ENCODE measurements around the gene SH3BP5L. TPM values are rescaled to one million over a fixed set of nuclear protein-coding genes. Genes with fewer than 3 reads are reported as not detected.
A peak's percentile ranks its signal among the peaks of the same experiment; 100 is the strongest.

SH3BP5L gene
- 10 to 100 TPM; 23.1 to 25.3 TPM for total RNA-seq

- Mint-ChIP-seq H3K4me3 (peak within 1 kb of the TSS; percentile 90 to 99), H3K27ac (peak within 1 kb of the TSS; percentile 97), H3K9me3 (peaks cover 0 to 2% of the 10 kb centered on the region in 2 donors), H3K27me3 (ENCODE audit: low read depth) (no peaks in the 10 kb centered on the region), H3K4me1 (ENCODE audit: low read depth) (peaks cover 60% of the 10 kb centered on the region), H3K36me3 (ENCODE audit: insufficient read depth in 2 of 2) (peaks cover 5 to 9% of the 10 kb centered on the region in 2 donors)
- DNase-seq (peak; percentile 90 to 94), ATAC-seq (replicated peaks in 1 of 2) (peak; percentile 88 to 89)
Observed at GRCh38 chr1:248825909-248826760, at the start of gene SH3BP5L. Gene SH3BP5L (minus strand): TSS chr1:248825915. CDS start chr1:248824935, 980 bp downstream.

DNA sequence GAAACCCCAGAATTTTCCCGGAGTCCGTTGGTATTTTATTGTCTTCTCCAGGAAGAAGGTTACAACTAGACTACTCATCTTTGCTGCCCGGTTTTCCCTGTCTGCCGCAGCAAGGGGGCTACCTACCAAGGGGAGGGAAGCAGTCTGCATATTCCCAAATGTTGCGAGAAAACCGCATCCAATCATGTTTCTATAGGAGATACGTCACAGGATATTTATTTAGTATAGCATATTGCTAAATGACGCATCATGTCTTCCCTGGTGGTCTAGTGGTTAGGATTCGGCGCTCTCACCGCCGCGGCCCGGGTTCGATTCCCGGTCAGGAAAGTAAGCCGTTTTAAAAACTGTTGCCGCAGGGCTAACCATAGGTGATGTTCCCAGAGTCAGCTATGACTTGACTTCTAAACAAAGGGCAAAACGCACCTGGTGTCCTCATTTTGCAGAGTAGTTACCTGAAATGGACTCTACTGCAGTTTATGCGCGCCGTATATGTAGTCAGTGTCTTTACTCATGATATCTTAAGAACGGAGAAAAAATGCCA, 48.3 kb upstream of the SH3BP5L start:
- DNase-seq (peak; percentile 73 to 88), ATAC-seq (replicated peaks in 1 of 2) (peak; percentile 69 to 73)
- Mint-ChIP-seq H3K36me3 (ENCODE audit: insufficient read depth in 2 of 2) (peaks cover 0 to 7% of the 10 kb centered on the region in 2 donors), H3K27me3 (ENCODE audit: low read depth) (no peaks in the 10 kb centered on the region), H3K4me1 (ENCODE audit: low read depth) (peaks cover 26% of the 10 kb centered on the region), H3K4me3 (peak overlapping the region; percentile 91 to 99), H3K27ac (peak overlapping the region; percentile 100), H3K9me3 (no peaks in the 10 kb centered on the region)

DNA sequence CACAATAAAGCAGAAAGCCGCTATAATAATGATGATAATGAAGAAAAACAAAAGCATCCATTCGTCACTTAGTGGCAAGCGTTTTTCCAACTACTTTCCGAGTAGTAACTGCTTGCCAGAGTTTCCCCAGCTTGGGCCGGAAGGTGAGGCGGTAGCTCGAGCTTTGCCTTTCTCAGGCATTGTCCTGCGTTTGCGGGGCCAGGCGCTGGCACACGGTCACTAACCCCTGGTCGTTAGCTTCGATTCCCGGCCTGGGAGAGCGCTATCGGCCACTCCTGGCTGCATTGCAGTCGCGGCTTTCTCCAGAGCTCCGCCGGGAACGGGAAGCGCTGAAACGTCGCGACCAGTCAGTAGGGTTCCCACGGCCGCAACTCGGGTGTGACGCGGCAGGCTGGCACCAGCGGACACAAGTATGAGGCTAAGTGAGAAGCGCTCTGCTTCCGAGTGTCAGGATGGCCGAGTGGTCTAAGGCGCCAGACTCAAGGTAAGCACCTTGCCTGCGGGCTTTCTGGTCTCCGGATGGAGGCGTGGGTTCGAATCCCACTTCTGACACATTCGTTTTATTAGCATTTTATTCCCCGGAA, 47.8 kb upstream of the SH3BP5L start:
- DNase-seq (peak; percentile 93), ATAC-seq (replicated peaks in 1 of 2) (peak; percentile 86 to 88)
- H3K27ac Mint-ChIP-seq = peak overlapping the region; percentile 100
- H3K4me1 Mint-ChIP-seq (ENCODE audit: low read depth) = peaks cover 26% of the 10 kb centered on the region
- H3K9me3 Mint-ChIP-seq = no peaks in the 10 kb centered on the region
- peaks cover 0 to 7% of the 10 kb centered on the region in 2 donors for H3K36me3 Mint-ChIP-seq (ENCODE audit: insufficient read depth in 2 of 2)
- H3K27me3 Mint-ChIP-seq (ENCODE audit: low read depth) = no peaks in the 10 kb centered on the region
- H3K4me3 Mint-ChIP-seq = peak overlapping the region; percentile 91 to 99

DNA sequence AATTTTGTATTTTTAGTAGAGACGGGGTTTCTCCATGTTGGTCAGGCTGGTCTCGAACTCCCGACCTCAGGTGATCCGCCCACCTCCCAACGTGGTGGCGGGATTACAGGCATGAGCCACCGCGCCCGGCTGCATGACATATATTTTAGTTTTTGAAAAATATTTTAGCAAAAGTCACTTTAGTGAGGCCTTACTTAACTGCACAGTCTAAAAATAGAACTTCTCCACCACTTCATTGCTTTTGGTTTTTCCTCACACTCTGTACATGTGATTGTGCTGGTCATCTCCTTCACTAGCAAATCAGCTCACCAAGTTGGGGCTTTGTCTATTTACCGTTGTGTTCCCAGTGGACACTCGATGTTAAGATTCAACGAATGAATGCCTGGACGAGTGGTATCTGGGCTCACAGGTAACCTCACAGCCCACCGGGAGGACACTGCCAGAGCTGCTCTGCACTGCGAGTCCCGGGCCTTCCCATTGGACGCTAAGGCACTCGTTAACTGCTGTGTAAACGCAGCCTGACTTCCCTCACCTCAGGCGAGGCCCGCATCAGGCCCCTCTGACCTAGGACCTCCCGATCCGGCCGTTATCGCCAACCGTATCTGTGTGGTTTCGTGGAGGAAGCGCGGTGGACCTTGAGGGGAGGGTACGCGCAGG, 47.2 kb upstream of the SH3BP5L start:
- Mint-ChIP-seq H3K36me3 (ENCODE audit: insufficient read depth in 2 of 2) (peaks cover 0 to 7% of the 10 kb centered on the region in 2 donors), H3K4me1 (ENCODE audit: low read depth) (peaks cover 26% of the 10 kb centered on the region), H3K4me3 (peak overlapping the region; percentile 91 to 99), H3K27me3 (ENCODE audit: low read depth) (no peaks in the 10 kb centered on the region), H3K9me3 (no peaks in the 10 kb centered on the region), H3K27ac (peak overlapping the region; percentile 100)
- peak; percentile 55 to 57 for DNase-seq
- ATAC-seq (replicated peaks in 1 of 2) = peak; percentile 54 to 57

DNA sequence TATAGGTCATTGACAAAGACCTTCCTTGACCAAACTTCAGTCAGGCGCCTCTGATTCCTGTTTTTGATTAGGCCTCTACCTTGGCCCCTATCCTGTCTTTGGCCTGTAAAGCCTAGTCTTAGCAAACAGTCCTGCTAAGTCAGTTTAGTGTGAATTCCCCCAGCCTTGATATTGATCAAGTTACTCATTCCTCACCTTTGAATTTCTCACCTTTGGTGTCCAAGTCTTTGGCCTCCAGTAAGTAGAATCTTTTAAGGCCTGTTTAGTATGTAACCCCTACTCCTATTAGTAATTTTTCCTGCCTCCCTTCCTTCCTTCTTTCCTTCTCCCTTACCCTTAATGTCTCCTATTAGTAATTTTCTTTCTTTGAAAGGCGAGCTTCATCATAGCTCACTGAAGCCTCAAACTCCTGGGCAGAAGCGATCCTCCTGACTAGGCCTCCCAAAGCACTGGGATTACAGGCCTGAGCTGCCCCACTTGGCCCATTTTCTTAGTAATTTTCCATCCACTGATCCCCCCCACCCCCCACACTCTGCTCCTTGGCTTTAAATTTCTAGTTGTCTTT, 46.2 kb upstream of the SH3BP5L start:
- H3K9me3 Mint-ChIP-seq = no peaks in the 10 kb centered on the region
- H3K4me1 Mint-ChIP-seq (ENCODE audit: low read depth) = peaks cover 26% of the 10 kb centered on the region
- no peak for DNase-seq
- H3K27me3 Mint-ChIP-seq (ENCODE audit: low read depth) = no peaks in the 10 kb centered on the region
- peak overlapping the region; percentile 43 to 61 for H3K4me3 Mint-ChIP-seq
- H3K27ac Mint-ChIP-seq = peak overlapping the region; percentile 58
- ATAC-seq (replicated peaks in 1 of 2) = no peak
- H3K36me3 Mint-ChIP-seq (ENCODE audit: insufficient read depth in 2 of 2) = peaks cover 0 to 7% of the 10 kb centered on the region in 2 donors

DNA sequence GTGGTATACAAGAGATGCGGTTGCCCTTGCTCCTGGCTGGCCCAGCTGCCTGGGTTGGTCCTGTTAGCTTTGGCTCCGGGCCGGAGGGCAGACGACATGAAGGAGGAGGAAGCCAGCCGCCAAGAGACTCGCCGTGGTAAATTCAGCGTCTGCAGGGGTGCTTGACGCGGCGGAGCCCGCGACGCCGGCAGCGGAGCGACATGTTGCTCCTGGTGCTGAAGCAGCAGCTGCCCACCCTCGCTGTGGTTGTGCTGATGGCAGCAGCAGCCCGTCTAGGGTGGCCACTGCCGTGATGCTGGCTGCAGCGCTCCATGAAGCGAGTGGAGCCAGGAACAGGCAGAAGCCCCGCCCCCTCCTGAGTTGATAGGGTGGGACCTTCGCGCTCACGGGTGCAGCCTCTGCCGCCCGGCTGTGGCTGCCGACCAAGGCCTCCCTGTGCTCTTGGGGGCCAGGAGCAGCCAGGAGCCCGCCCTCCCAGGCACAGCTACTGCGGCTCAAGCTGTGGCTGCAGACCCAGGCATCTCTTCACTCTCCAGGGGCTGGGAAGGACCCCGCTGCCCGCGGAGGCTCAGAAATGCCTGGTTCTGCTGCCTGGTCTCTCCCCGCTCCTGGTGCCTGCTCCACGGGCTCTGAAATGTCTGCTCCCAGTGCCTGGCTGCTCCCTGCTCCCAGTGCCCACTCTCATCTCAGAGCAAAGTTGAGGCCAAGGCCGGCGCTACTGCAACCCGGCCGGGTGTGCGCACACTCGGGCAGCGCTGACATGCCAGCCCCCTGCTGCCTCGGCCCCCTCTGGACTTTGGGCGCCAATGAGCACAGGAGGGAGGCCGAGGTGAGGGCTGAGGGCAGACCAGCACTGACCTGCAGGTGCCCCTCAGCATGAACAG, 37.5 kb upstream of the SH3BP5L start:
- DNase-seq = peak; percentile 84 to 88
- peak; percentile 63 to 70 for ATAC-seq (replicated peaks in 1 of 2)
- peak overlapping the region; percentile 59 for H3K27ac Mint-ChIP-seq
- peaks cover 7% of the 10 kb centered on the region for H3K27me3 Mint-ChIP-seq (ENCODE audit: low read depth)
- peak overlapping the region; percentile 88 to 89 for H3K4me3 Mint-ChIP-seq
- H3K9me3 Mint-ChIP-seq = no peaks in the 10 kb centered on the region
- H3K4me1 Mint-ChIP-seq (ENCODE audit: low read depth) = peaks cover 39% of the 10 kb centered on the region
- peaks cover 3 to 8% of the 10 kb centered on the region in 2 donors for H3K36me3 Mint-ChIP-seq (ENCODE audit: insufficient read depth in 2 of 2)

DNA sequence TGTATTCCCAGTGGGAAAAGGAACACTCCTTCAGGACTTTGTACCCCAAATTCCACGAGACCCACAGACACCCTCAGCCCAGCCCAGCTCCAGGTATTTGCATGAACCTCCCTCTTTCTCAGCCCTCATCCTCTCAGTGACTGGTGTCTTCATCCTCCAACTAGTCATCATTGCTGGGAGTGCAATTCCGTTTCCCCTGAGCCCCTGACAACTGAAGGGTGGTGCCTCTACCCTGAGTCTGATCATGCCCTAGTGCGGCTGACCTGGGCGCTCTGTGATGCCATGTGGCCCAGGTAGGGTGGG, 36.9 kb upstream of the SH3BP5L start:
- Mint-ChIP-seq H3K27me3 (ENCODE audit: low read depth) (peaks cover 7% of the 10 kb centered on the region), H3K4me1 (ENCODE audit: low read depth) (peaks cover 45% of the 10 kb centered on the region), H3K36me3 (ENCODE audit: insufficient read depth in 2 of 2) (peaks cover 3 to 8% of the 10 kb centered on the region in 2 donors), H3K4me3 (peak overlapping the region; percentile 88 to 89), H3K27ac (peak overlapping the region; percentile 59), H3K9me3 (no peaks in the 10 kb centered on the region)
- DNase-seq = no peak
- peak; percentile 17 to 22 for ATAC-seq (replicated peaks in 1 of 2)

DNA sequence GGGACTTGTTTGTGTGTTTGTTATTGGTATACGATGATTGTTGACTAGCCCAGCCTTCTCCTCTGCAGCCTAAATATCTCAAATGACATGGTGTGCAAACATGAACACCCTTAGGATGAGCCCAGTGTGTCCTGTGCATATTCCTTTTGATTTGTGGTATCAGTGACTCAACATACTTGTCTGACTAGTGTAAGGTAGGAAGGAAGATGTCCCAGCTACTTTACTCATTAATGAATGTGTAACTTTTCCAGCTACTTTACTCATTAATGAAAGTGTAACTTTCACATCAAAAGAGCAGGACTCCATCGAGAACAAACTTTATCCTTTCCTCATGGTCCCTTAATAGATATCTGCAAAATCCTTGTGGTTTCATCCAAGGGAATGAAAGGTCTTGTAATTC, 35.9 kb upstream of the SH3BP5L start:
- Mint-ChIP-seq H3K9me3 (no peaks in the 10 kb centered on the region), H3K27me3 (ENCODE audit: low read depth) (peaks cover 7% of the 10 kb centered on the region), H3K27ac (no peak overlapping the region), H3K36me3 (ENCODE audit: insufficient read depth in 2 of 2) (peaks cover 5 to 8% of the 10 kb centered on the region in 2 donors), H3K4me1 (ENCODE audit: low read depth) (peaks cover 47% of the 10 kb centered on the region), H3K4me3 (no peak overlapping the region)
- DNase-seq (no peak), ATAC-seq (replicated peaks in 1 of 2) (no peak)

DNA sequence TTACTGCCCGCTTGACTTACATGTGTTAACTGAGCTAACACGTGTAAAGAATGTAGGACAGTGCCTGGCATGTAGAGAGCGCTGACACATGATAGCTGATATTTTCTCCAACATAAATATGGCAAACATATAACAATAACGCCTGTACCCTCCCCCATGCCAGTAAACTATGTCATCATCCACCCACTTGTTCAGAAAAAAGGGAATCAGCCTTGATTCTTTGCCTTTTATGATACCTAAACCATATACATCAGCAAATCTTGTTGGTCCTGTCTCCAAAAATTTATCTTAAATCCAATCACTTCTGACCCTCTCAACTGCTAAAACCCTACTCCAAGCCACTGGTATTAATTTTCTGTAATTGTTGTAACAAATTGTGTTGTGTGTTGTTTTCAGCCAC, 34.3 kb upstream of the SH3BP5L start:
- H3K9me3 Mint-ChIP-seq = no peaks in the 10 kb centered on the region
- ATAC-seq (replicated peaks in 1 of 2) (no peak), DNase-seq (no peak)
- H3K27me3 Mint-ChIP-seq (ENCODE audit: low read depth) = peaks cover 5% of the 10 kb centered on the region
- H3K27ac Mint-ChIP-seq = peak overlapping the region; percentile 87
- H3K4me3 Mint-ChIP-seq = peak overlapping the region; percentile 93 to 95
- H3K4me1 Mint-ChIP-seq (ENCODE audit: low read depth) = peaks cover 47% of the 10 kb centered on the region
- peaks cover 7 to 8% of the 10 kb centered on the region in 2 donors for H3K36me3 Mint-ChIP-seq (ENCODE audit: insufficient read depth in 2 of 2)

- H3K9me3 Mint-ChIP-seq = no peaks in the 10 kb centered on the region
- H3K27ac Mint-ChIP-seq = peak within 1 kb of the TSS; percentile 94
- H3K4me3 Mint-ChIP-seq = peak within 1 kb of the TSS; percentile 93 to 95
- ATAC-seq (replicated peaks in 1 of 2) (peak; percentile 86 to 88), DNase-seq (peak; percentile 97 to 98)
- H3K27me3 Mint-ChIP-seq (ENCODE audit: low read depth) = no peaks in the 10 kb centered on the region
- H3K36me3 Mint-ChIP-seq (ENCODE audit: insufficient read depth in 2 of 2) = peaks cover 8 to 11% of the 10 kb centered on the region in 2 donors
- H3K4me1 Mint-ChIP-seq (ENCODE audit: low read depth) = peaks cover 46% of the 10 kb centered on the region
Observed at GRCh38 chr1:248858891-248859889, 33.5 kb upstream of the SH3BP5L start, which contains the start of gene ZNF692. Gene ZNF692 (minus strand): TSS chr1:248859085. CDS start chr1:248858309, 776 bp downstream.
